ENCODE measurements around the gene SFRP2. TPM values are rescaled to one million over a fixed set of nuclear protein-coding genes. Genes with fewer than 3 reads are reported as not detected.

SFRP2 gene
- 1 to 10 TPM in 3 of 4 donors, not detected in 1; 2.6 to 3.1 (median 3.1) TPM for total RNA-seq

GRCh38 chr4:153788413-153789276 lies at the start of gene SFRP2:
Gene SFRP2, minus strand, starts transcription at chr4:153789083. Its CDS starts 248 bp downstream, at chr4:153788835.
- no peak for TF ChIP-seq CTCF (IDR thresholded peaks at IDR 0.05; ENCODE audit: low read depth)

- no peak for TF ChIP-seq CTCF (IDR thresholded peaks at IDR 0.05; ENCODE audit: low read depth)
Observed at GRCh38 chr4:153838564-153838963, 49.7 kb upstream of the SFRP2 start.

- no peak for TF ChIP-seq CTCF (IDR thresholded peaks at IDR 0.05; ENCODE audit: low read depth)
Observed at GRCh38 chr4:153834901-153835300, 46.0 kb upstream of the SFRP2 start.

- TF ChIP-seq CTCF (IDR thresholded peaks at IDR 0.05; ENCODE audit: low read depth), result no peak
Observed at GRCh38 chr4:153832720-153833287, 43.9 kb upstream of the SFRP2 start.

- no peak for TF ChIP-seq CTCF (IDR thresholded peaks at IDR 0.05; ENCODE audit: low read depth)
Observed at GRCh38 chr4:153832054-153832453, 43.2 kb upstream of the SFRP2 start.

GRCh38 chr4:153831245-153831644 lies 42.4 kb upstream of the SFRP2 start:
- TF ChIP-seq CTCF (IDR thresholded peaks at IDR 0.05; ENCODE audit: low read depth), result no peak

- no peak for TF ChIP-seq CTCF (IDR thresholded peaks at IDR 0.05; ENCODE audit: low read depth)
Observed at GRCh38 chr4:153825691-153826090, 36.8 kb upstream of the SFRP2 start.
